Glutamatergic neuron (in vitro differentiated cells): ENCODE results near the gene S100A6. TPM values are rescaled to one million over a fixed set of nuclear protein-coding genes. Genes with fewer than 3 reads are reported as not detected.

Experiments
- DNase-seq: peaks from one replicate; pipeline ENCODE4 v3.0.0; 2022
- H3K27ac Mint-ChIP-seq: one replicate; pipeline ENCODE4 v1.8.0; 2020; ENCODE audit warnings: mild to moderate bottlenecking, mixed read lengths, inconsistent platforms; ENCODE audit not compliant: unreplicated experiment
- H3K27me3 Mint-ChIP-seq: one replicate; pipeline ENCODE4 v1.8.0; 2020; ENCODE audit warnings: mild to moderate bottlenecking, moderate library complexity, mixed read lengths, inconsistent platforms; ENCODE audit not compliant: unreplicated experiment
- H3K36me3 Mint-ChIP-seq: one replicate; pipeline ENCODE4 v1.8.0; 2020; ENCODE audit warnings: mild to moderate bottlenecking, mixed read lengths, inconsistent platforms; ENCODE audit not compliant: unreplicated experiment
- H3K4me1 Mint-ChIP-seq: one replicate; pipeline ENCODE4 v1.8.0; 2020; ENCODE audit warnings: mild to moderate bottlenecking, low read depth, mixed read lengths, inconsistent platforms; ENCODE audit not compliant: unreplicated experiment
- H3K4me3 Mint-ChIP-seq: one replicate; pipeline ENCODE4 v1.8.0; 2020; ENCODE audit warnings: mild to moderate bottlenecking, mixed read lengths, inconsistent platforms; ENCODE audit not compliant: unreplicated experiment
- H3K9me3 Mint-ChIP-seq: one replicate; pipeline ENCODE4 v1.8.0; 2020; ENCODE audit warnings: mild to moderate bottlenecking, moderate library complexity, mixed read lengths, inconsistent platforms; ENCODE audit not compliant: unreplicated experiment
- CTCF ChIP-seq: fragments of 200-600 bp; sonication (generic); IDR thresholded peaks from one replicate; pipeline ENCODE4 v1.5.0; 2021; ENCODE audit not compliant: partially characterized antibody, unreplicated experiment
- total RNA-seq: library from RNA; stranded (reverse); fragmentation: NEBNext Ultra II Directional; extraction: Animal tissue kit (Norgen Biotek cat#: 25700); gene quantifications from one replicate; pipeline ENCODE4 v1.2.1, GENCODE V29; 2021; ENCODE audit not compliant: unreplicated experiment

The S100A6 gene
- total RNA-seq, 1 donor from 2014 or later: 41.9 TPM

- DNase-seq: peak; percentile 82
- Mint-ChIP-seq H3K27me3 (peaks cover 13% of the 10 kb centered on the region), H3K4me1 (no peaks in the 10 kb centered on the region), H3K4me3 (no peak overlapping the region), H3K27ac (no peak overlapping the region), H3K9me3 (peaks cover 2% of the 10 kb centered on the region), H3K36me3 (no peaks in the 10 kb centered on the region)
- TF ChIP-seq CTCF: peak; percentile 72
Measured at GRCh38 chr1:153509729-153510354, 25.9 kb downstream of the S100A6 start.

- Mint-ChIP-seq H3K36me3 (no peaks in the 10 kb centered on the region), H3K27me3 (peaks cover 13% of the 10 kb centered on the region), H3K27ac (no peak overlapping the region), H3K9me3 (peaks cover 2% of the 10 kb centered on the region), H3K4me3 (no peak overlapping the region), H3K4me1 (no peaks in the 10 kb centered on the region)
- TF ChIP-seq CTCF: no peak
- DNase-seq: no peak
Measured at GRCh38 chr1:153509036-153509435, 26.8 kb downstream of the S100A6 start.

- Mint-ChIP-seq H3K4me3 (no peak overlapping the region), H3K4me1 (no peaks in the 10 kb centered on the region), H3K27me3 (peaks cover 9% of the 10 kb centered on the region), H3K27ac (no peak overlapping the region), H3K36me3 (no peaks in the 10 kb centered on the region), H3K9me3 (peaks cover 2% of the 10 kb centered on the region)
- no peak for DNase-seq
- TF ChIP-seq CTCF: no peak
Measured at GRCh38 chr1:153507926-153508583, 27.7 kb downstream of the S100A6 start.

- H3K4me1 Mint-ChIP-seq: no peaks in the 10 kb centered on the region
- no peak overlapping the region for H3K4me3 Mint-ChIP-seq
- H3K36me3 Mint-ChIP-seq: no peaks in the 10 kb centered on the region
- H3K9me3 Mint-ChIP-seq: peaks cover 2% of the 10 kb centered on the region
- no peak overlapping the region for H3K27ac Mint-ChIP-seq
- peaks cover 7% of the 10 kb centered on the region for H3K27me3 Mint-ChIP-seq
- no peak for TF ChIP-seq CTCF
- DNase-seq: no peak
Measured at GRCh38 chr1:153506831-153507413, 28.9 kb downstream of the S100A6 start.

DNA sequence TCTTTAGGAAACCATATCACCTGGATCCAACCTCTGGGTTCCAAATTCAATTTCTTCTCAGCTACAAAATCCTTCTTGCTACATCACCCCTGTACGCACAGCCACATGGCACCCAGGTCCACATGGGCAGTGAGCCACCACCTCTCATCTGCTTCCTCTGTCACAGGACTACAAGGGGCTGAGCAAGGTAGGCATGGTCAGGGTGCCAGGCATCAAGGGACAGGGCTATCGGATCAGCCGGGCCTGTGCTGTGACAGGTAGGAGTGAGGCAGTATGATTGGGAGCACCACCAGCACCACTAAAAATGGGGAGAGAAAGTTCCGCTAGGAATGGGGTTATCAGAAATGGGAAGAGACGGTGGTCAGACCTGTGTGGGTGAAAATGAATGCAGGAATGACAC lies 29.4 kb downstream of the S100A6 start:
- no peak for DNase-seq
- Mint-ChIP-seq H3K4me3 (no peak overlapping the region), H3K9me3 (peaks cover 2% of the 10 kb centered on the region), H3K36me3 (no peaks in the 10 kb centered on the region), H3K27me3 (peaks cover 7% of the 10 kb centered on the region), H3K27ac (no peak overlapping the region), H3K4me1 (no peaks in the 10 kb centered on the region)
- no peak for TF ChIP-seq CTCF
